ENCODE measurements around the gene PCNT. TPM values are rescaled to one million over a fixed set of nuclear protein-coding genes. Genes with fewer than 3 reads are reported as not detected.

PCNT gene
- total and polyA plus RNA-seq, 9 of the 15 experiments (the other 6 are each of a cell fraction or from before 2014, with no cell fraction given), result 9.1 to 53.5 (median 31.3) TPM

- TF ChIP-seq GTF3C2 (IDR thresholded peaks at IDR 0.05; ENCODE audit: borderline replicate concordance, extremely low read depth, insufficient read length), result no peak
- no peak; the same call in 1 of the 2 replicates for TF ChIP-seq MTA1 (IDR thresholded peaks at IDR 0.05; ENCODE audit: borderline replicate concordance)
- TF ChIP-seq FOSL1 (tag; conservative IDR thresholded peaks at IDR 0.05), result peak; percentile 1; the same call in 1 of the 2 replicates
- no peak for TF ChIP-seq BMI1 (IDR thresholded peaks at IDR 0.05; ENCODE audit: low read length)
- TF ChIP-seq FOXM1 (IDR thresholded peaks at IDR 0.05; ENCODE audit: low read depth), result no peak
- no peak; the same call in 1 of the 2 replicates for TF ChIP-seq FOXM1 (CRISPR knock-in tag; IDR thresholded peaks at IDR 0.05; ENCODE audit: low read depth)
- TF ChIP-seq ZEB2 (IDR thresholded peaks at IDR 0.05), result no peak
- TF ChIP-seq TCF15 (CRISPR knock-in tag; IDR thresholded peaks at IDR 0.05), result no peak
- TF ChIP-seq CBX5 (IDR thresholded peaks at IDR 0.05; ENCODE audit: borderline replicate concordance, low read depth), result 0 out of 2 replicates have a peak, but pooled peaks have one; percentile 12
- no peak for TF ChIP-seq SIN3B (IDR thresholded peaks at IDR 0.05; ENCODE audit: low read depth)
- no peak for TF ChIP-seq BRCA1 (IDR thresholded peaks at IDR 0.05)
- TF ChIP-seq BRCA1 (CRISPR knock-in tag; IDR thresholded peaks at IDR 0.05), result no peak
- TF ChIP-seq NCOA2 (IDR thresholded peaks at IDR 0.05; ENCODE audit: partially characterized antibody in 2 of 2), result no peak
- TF ChIP-seq ZNF174 (CRISPR knock-in tag; IDR thresholded peaks at IDR 0.05), result no peak
- 0 out of 2 replicates have a peak, but pooled peaks have one; percentile 2 for TF ChIP-seq GABPA (tag; conservative IDR thresholded peaks at IDR 0.05; ENCODE audit: low read depth)
- TF ChIP-seq SMAD4 (CRISPR knock-in tag; conservative IDR thresholded peaks at IDR 0.05), result 0 out of 2 replicates have a peak, but pooled peaks have one; percentile 7
- no peak for TF ChIP-seq ELF4 (CRISPR knock-in tag; IDR thresholded peaks at IDR 0.05)
- no peak for TF ChIP-seq NFXL1 (CRISPR knock-in tag; IDR thresholded peaks at IDR 0.05)
- no peak for TF ChIP-seq HDAC8 (tag; IDR thresholded peaks at IDR 0.05)
- no peak for TF ChIP-seq E2F1 (CRISPR knock-in tag; IDR thresholded peaks at IDR 0.05)
- 0 out of 2 replicates have a peak, but pooled peaks have one; percentile 41 for TF ChIP-seq THAP7 (CRISPR knock-in tag; IDR thresholded peaks at IDR 0.05)
- TF ChIP-seq LCOR (CRISPR knock-in tag; IDR thresholded peaks at IDR 0.05), result no peak
These were observed 575 bp downstream of the PCNT start (continued) for GRCh38 chr21:46324390-46325072.
